ENCODE data around the gene RIC1. TPM values are rescaled to one million over a fixed set of nuclear protein-coding genes. Genes with fewer than 3 reads are reported as not detected.
"Not testable (repeated sequence)": the region's sequence is repeated elsewhere in the genome, so short reads cannot be mapped to it uniquely, and the experiment has no call there.

The RIC1 gene
- total RNA-seq, 2 donors from 2014 or later: 12.8 to 17.9 TPM

- no peak for DNase-seq
- no peak for TF ChIP-seq CTCF (IDR thresholded peaks at IDR 0.05)
- intact Hi-C loops (cut with DNase I): no loop called here
- H3K4me3 ChIP-seq: no peak overlapping the region
- no peaks in the 10 kb centered on the region for H3K4me1 ChIP-seq
- no peaks in the 10 kb centered on the region for H3K27me3 ChIP-seq
- no peaks in the 10 kb centered on the region for H3K36me3 ChIP-seq
- H3K9ac ChIP-seq (ENCODE audit: low read depth in 2 of 2, low read length in 2 of 2): no peak overlapping the region
- no peaks in the 10 kb centered on the region for H3K9me3 ChIP-seq
- H3K27ac ChIP-seq: no peak overlapping the region
Observed at GRCh38 chr9:5718296-5719032, 89.6 kb downstream of the RIC1 start.

- Histone ChIP-seq H3K4me1 (no peaks in the 10 kb centered on the region), H3K9ac (ENCODE audit: low read depth in 2 of 2, low read length in 2 of 2) (no peak overlapping the region), H3K4me3 (no peak overlapping the region), H3K27ac (no peak overlapping the region), H3K27me3 (no peaks in the 10 kb centered on the region), H3K36me3 (no peaks in the 10 kb centered on the region), H3K9me3 (no peaks in the 10 kb centered on the region)
- intact Hi-C loops (cut with DNase I): no loop called here
- DNase-seq: no peak
- TF ChIP-seq CTCF (IDR thresholded peaks at IDR 0.05): no peak
Observed at GRCh38 chr9:5719100-5719926, 90.4 kb downstream of the RIC1 start.

- Histone ChIP-seq H3K9ac (ENCODE audit: low read depth in 2 of 2, low read length in 2 of 2) (no peak overlapping the region), H3K27ac (no peak overlapping the region), H3K9me3 (no peaks in the 10 kb centered on the region), H3K36me3 (no peaks in the 10 kb centered on the region), H3K4me3 (no peak overlapping the region), H3K4me1 (no peaks in the 10 kb centered on the region), H3K27me3 (no peaks in the 10 kb centered on the region)
- no peak for DNase-seq
- intact Hi-C loops (cut with DNase I): no loop called here
- TF ChIP-seq CTCF (IDR thresholded peaks at IDR 0.05): no peak
Observed at GRCh38 chr9:5720151-5720550, 91.2 kb downstream of the RIC1 start.

- intact Hi-C loops (cut with DNase I): no loop called here
- Histone ChIP-seq H3K4me3 (no peak overlapping the region), H3K36me3 (no peaks in the 10 kb centered on the region), H3K4me1 (no peaks in the 10 kb centered on the region), H3K27me3 (no peaks in the 10 kb centered on the region), H3K9ac (ENCODE audit: low read depth in 2 of 2, low read length in 2 of 2) (no peak overlapping the region), H3K27ac (no peak overlapping the region), H3K9me3 (no peaks in the 10 kb centered on the region)
- no peak for DNase-seq
- TF ChIP-seq CTCF (IDR thresholded peaks at IDR 0.05): no peak
Observed at GRCh38 chr9:5721279-5722087, 92.6 kb downstream of the RIC1 start.

GRCh38 chr9:5722679-5723078 lies 93.8 kb downstream of the RIC1 start:
- intact Hi-C loops (cut with DNase I); H3K9ac ChIP-seq (ENCODE audit: low read depth in 2 of 2, low read length in 2 of 2); H3K27me3 ChIP-seq; H3K27ac ChIP-seq; H3K4me1 ChIP-seq; DNase-seq; H3K4me3 ChIP-seq; H3K9me3 ChIP-seq; H3K36me3 ChIP-seq: not testable (repeated sequence)

Measured in colonic mucosa (tissue), 4 donors.